GM18517 (cell line): ENCODE data around the gene PBX2.

Experiments used
- ATAC-seq: cut with Tn5 transposase; IDR thresholded peaks from one replicate; pipeline ENCODE4 v1.9.1; 2021; ENCODE audit warnings: mild to moderate bottlenecking, moderate library complexity; ENCODE audit not compliant: unreplicated experiment

PBX2 gene

DNA sequence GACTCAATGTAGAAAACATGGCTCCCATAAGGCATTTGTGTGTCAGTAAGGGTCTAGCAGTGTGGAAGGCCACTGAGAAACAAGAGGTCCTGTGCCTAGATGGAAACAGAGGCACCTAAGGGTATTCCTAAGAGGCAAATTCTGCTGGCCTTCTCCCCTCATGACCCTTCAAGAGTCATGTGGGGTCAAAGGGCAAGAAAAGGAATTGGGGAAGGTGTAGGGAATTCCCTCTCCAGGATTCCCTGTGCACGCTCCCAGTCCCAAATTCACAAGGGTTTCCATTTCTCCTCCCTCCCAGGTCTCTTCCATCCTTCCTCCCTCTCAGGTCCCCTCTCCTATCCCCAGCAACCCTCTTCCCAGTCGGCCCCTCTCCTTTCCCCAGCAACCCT lies 14.7 kb downstream of the PBX2 start:
- ATAC-seq: no peak

DNA sequence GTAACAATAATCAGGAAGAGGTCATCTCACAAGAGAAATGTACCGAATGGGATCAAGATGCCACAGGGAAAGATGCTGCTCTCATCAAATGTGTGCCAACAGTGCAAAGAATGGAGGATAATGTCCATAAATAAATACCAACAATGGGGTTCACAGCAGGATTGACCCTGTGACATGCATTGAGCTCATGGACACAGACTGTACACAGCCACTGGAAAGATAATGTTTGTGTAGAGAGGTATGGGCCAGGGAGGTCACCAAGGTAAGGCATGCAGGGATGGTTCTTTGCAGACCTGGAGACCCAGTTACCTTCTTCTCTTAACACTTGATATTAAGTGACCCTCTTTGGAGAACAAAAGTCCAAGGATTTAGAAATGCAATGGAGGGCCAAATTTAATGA lies 15.6 kb downstream of the PBX2 start:
- no peak for ATAC-seq

DNA sequence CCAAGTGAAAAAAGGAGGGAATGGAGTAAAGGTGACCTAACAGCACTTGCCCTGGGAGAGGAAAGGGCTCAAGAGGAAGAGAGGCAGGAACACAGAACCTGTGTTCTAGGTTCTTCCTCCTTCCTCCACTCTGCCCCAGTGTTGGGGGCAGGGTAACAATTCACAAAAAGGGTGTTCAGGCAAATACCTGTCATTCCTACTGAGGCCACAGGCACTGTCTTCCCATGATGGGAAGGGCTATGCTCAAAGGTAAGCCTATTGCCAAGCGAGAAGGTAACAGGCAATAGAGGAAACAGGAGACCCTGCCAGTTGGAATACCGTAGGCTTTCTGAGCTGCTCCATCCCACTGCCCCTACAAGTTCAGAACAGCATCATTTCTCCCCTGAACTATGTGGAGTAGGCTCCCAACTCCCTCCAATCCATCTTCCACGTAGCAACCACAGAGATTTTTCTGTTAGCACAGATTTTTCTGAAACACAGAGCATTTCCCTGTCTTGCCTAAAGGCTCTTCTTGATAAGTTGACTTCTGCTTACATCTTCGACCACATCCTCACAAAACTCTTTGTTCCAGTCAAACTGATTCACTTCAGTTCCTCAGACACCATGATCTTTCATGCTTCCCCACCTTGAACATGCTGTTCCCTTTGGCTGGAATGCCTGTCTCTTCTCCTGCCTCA lies 16.8 kb downstream of the PBX2 start:
- ATAC-seq: no peak

DNA sequence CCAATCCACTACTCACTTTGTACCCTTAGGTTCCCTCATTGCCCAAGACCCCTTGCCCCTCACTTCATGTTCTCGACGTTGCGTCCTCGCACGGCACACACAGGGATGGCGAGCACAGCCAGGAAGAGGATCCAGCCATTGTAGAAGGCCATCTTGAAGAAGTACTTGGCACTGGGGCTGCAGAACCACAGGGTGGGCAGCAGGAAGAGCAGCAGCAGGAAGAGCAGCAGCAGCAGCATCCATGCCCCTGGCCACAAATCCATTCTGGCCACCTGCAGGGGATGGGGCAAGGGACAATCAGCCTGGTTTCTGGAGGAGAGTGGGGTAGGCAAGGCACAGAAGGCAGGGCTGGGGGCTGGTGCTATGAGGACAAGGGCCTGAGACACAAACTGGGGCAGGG lies 18.8 kb downstream of the PBX2 start:
- no peak for ATAC-seq

DNA sequence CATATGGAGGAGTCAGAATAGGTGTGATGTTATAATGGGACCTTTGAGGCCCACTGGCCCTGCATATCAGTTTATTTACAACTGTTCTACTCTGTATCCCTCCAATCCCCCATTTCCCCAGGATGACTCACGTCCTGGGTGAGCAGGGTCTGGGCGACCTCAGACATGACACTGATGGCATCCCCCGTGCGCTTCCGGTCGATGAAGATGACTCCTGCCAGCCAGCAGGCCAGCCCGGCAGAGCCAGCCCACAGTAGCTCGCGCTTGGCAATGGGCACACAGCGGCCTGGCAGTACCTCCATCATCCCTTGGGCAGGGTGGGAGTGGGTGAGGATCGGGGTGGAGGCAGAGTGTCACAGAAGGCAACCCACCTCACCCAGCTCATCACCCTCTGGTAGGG lies 19.7 kb downstream of the PBX2 start:
- ATAC-seq: no peak

DNA sequence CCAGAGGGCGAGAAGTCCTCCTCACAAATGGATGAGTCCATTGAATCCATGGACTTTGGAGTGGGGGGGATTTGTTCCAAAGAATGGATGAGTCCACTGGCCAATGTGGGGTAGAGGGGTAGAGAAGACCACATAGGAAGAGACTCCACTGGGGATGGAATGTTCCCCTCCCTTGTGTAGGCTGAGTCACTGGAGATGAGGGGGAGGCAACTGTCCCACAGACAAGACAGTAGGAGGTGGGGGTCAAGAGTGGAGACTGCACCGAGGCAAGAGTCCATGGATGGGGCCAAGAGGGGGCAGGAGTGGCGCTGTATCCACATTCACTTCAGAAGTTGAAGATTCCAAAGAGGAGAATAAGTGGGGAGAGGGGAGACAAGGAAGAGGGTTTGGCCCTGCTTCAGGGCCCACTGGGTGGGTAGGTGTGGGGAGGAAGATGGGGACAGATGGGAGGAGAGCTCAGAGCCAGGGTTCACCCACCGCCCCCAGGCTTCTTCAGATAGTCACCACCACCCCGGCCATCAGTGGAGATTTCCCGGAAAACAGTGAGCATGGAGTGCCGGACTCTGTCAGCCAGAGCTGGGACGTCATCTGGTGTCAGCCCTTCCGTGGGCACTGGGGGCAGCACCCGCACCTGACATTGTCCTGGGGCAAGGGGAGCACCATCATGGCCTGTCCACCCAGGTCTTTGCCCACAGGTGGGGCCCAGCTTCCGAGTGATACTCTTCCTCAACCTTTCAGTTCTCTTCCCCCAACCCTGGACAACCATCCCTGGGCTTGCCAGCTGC lies 21.0 kb downstream of the PBX2 start:
- ATAC-seq: no peak

DNA sequence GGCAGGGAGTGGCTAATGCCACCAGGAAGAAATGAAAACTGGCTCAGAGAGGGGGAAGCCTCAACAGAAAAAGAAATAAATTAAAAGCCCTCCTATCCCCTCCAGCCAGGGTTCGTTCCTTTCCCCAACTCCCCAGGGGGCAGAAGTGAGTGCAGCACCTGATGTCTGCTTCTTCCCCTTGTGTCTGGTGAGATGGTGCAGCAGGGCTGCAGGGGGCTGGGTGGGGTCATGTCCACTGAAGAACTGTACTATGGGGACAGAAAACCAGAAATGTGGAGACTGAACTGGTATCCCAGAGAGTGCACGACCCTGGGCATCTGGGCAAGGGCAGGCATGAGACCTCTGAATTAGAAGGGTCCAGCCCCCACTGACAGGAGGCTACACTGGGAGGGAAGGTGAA lies 21.7 kb downstream of the PBX2 start:
- no peak for ATAC-seq

DNA sequence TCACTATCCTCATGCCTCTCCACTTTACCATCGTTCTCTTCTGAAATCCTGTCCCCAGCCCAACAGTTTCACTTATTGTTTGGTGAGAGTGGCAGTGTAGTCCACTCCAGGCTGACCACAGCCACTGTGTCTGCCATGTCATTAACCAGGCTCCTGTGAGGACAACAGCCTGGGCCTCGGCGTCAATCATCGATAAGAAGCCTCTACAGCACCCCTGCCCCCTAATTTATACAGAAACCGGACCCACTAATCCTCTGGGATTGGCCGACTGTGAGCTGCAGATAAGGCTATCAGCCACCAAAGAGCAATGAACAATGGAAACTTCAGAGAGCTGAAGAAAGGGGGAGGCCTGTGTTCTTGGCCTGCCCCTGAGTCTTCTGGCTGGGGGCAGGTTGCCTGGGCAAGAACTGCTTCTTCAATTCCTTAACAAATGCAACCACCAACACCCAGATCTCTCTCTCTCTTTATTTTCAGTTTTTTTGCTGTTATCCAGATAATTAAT lies 22.2 kb downstream of the PBX2 start:
- ATAC-seq: no peak

DNA sequence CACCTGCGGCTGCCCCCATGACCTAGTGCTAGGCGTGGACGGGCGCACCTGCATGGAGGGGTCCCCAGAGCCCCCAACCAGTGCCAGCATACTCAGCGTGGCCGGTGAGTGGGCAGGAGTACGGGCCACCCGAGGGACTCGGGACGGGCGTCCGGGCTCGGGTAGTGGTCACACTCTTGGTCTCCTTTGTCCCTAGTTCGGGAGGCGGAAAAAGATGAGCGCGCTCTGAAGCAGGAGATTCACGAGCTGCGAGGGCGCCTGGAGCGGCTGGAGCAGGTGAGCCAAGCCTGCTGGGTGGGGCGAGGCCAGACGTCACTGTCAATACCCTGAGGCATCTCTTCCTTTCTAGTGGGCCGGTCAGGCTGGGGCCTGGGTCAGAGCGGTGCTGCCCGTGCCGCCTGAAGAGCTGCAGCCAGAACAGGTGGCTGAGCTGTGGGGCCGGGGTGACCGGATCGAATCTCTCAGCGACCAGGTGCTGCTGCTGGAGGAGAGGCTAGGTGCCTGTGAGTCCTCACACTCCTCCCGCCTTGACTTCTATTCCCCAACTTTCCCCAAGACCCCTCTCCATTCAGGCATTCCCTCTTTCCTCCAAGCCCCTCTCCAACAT lies 22.7 kb downstream of the PBX2 start:
- ATAC-seq: no peak

DNA sequence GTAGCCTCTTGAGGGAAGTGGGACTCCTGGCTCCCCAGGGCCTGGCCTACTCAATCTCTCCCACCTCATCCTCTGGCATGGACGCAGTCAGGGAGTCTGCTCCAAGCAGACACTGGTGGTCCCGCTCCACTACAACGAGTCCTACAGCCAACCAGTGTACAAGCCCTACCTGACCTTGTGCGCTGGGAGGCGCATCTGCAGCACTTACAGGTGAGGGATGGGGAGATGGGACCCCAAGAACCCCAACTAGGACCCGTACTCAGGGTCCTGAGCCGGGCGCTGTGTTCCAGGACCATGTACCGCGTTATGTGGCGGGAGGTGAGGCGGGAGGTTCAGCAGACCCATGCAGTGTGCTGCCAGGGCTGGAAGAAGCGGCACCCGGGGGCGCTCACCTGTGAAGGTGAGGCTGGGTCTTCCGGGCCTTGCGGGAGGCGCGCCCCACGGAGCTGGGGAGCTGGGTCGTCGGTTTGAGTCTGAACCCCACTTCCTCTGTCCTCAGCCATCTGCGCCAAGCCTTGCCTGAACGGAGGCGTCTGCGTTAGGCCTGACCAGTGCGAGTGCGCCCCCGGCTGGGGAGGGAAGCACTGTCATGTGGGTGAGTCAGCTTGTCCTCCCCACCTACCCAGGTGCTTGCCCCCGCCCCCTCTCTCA lies 23.5 kb downstream of the PBX2 start:
- no peak for ATAC-seq

DNA sequence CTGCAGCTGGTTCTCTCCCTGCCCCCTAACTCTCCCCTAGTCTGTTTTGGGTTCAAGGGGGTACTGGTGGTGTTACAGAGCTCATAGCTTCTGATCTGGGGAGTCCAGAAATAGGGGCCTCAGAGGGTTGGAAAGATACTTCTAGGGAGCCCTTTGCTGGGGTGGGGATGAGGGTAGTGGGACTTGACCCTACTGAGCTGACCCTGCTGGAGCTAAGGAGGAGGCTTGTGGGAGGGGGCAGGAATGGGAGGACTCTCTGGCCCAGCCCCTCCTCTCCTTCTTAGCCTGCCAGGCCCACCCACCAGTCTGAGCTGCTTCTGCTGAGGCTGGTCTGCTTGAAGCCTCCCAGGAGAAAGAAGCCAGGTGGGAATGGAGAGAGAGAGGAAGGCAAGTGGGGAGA lies 25.7 kb downstream of the PBX2 start, which contains the start of gene EGFL8:
TSS of gene EGFL8 (plus strand) at position 301 of the 400 bp plus-strand sequence. CDS start 1,571 bp downstream, outside the sequence.
- no peak for ATAC-seq

DNA sequence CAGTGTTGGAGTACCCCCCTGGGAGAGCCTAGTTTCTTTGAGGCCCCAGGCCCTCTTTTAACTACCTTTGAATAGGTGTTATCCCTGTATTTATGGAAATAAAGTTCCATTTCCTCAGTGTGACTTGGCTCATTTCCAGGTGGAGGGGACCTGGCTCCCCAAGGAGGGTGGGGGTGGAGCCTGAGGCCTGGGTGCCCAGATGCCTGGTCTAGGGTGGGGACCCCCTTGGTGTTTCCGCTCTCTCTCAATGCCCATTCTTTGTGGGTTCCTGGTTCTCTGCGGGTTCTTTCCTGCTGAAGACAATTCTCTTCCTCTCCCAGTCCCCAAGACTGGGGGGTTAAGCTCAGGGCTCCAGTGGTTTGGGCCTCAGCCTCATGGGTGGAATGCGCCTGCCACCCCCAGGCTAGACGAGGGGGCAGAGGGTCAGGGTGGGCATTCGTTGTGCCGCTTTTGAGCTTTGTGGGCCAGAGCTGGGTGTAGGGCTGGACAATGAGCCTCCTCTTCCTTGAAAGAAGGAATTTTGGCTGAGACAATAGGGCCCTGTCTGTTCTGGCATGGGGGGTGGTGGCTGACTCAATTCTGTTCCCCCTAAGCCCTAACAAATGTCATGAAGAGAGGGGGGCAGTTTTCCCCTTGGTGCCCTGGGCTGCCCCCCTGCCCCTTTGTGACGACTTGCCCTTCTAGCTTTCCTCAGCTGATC lies 26.3 kb downstream of the PBX2 start:
- ATAC-seq: no peak

DNA sequence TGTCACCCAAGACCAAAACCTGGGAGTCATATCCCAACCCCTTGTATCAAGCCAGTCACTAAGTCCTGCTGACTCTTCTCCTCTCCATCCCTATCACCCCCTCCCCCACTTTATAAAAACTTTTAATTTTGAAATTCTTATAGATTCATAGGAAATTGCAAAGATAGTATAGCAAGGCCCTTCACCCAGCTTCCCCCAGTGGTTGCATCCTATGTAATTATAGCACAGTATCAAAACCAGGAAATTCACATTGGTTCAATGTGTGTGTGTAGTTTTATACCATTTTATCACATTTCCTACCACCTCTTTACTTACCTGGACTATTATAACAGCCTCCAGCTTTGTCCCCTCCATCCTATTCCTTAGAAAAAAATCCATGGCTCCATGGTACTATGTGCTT lies 31.9 kb downstream of the PBX2 start:
- no peak for ATAC-seq

DNA sequence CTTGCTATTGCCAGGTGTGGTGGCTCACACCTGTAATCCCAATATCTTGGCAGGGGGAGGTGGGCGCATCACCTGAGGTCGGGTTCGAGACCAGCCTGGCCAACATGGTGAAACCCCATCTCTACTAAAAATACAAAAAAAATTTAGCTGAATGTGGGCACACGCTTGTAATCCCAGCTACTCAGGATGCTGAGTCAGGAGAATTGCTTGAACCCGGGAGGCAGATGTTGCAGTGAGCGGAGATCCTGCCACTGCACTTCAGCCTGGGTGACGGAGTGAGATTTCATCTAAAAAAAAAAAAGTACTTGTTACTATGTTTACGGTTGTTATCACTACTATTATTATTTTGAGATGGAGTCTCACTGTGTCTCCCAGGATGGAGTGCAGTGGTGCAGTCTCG lies 33.1 kb downstream of the PBX2 start:
- no peak for ATAC-seq

DNA sequence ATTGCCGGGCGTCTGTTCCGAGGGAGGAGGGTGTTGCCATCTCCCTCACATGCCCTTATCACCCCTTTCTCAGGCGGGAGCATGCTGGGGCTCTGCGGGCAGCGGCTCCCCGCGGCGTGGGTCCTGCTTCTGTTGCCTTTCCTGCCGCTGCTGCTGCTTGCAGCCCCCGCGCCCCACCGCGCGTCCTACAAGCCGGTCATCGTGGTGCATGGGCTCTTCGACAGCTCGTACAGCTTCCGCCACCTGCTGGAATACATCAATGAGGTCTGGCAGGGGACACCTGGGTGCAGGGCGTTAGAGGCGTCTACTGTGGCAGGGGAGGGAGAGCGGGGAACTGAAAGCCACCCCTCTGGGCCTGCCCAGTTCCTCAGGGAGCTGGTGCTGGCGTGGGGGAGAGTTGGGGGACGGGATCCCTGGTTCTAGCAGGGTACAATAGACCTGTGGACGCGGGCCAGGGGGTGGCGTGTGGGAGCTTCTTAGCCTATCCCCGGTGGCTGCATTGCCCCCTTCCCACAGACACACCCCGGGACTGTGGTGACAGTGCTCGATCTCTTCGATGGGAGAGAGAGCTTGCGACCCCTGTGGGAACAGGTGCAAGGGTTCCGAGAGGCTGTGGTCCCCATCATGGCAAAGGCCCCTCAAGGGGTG lies 35.4 kb downstream of the PBX2 start:
- ATAC-seq: no peak

DNA sequence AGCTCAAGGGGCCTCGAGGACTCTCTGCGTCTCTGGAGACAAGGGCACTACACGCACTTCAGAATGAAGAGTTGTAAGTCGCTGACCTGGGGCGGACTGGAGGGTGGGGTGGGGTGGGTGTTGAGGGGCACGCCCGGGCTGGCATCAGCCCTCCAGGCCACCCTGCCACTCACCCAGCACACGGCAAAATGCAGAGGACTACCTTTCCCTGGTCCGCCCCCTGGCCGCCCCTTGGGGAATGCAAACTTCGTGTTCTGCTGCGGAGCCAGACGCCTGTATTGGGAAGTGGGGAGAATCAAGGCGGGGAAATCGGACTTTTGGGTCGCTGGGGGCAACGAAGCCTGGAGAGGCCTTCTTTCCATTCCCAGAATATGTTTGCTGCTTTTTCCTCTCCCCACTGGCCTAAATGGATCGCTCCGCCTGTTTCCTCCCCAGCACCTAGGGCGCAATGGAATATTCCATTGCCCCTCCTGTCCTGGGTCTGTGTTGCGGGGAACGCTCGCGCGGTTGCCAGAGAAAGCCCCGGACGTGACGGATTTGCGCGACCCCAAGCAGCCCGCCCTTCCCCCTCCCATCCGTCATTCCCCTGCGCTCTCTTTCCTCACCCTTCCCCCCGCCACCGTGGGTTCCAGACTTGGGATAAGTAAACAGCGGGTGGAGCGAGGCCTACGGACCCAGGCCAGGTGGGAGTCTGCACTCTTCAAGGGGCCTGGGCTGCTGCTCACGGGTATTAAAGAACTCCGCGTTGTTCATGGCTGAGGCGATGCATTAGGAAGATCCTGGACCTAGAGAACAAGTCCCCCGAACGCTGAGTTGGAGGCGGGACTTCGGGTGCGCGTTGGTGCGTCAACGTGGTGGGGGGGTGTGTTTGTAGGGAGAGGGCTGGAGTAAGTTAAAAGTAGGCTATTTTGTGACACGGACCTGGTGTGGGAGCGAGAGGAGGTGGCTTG lies 36.2 kb downstream of the PBX2 start, which contains the start of gene PPT2:
TSS of gene PPT2 (plus strand) at position 578 of the 950 bp plus-strand sequence. CDS start 454 bp downstream, outside the sequence.
- no peak for ATAC-seq

DNA sequence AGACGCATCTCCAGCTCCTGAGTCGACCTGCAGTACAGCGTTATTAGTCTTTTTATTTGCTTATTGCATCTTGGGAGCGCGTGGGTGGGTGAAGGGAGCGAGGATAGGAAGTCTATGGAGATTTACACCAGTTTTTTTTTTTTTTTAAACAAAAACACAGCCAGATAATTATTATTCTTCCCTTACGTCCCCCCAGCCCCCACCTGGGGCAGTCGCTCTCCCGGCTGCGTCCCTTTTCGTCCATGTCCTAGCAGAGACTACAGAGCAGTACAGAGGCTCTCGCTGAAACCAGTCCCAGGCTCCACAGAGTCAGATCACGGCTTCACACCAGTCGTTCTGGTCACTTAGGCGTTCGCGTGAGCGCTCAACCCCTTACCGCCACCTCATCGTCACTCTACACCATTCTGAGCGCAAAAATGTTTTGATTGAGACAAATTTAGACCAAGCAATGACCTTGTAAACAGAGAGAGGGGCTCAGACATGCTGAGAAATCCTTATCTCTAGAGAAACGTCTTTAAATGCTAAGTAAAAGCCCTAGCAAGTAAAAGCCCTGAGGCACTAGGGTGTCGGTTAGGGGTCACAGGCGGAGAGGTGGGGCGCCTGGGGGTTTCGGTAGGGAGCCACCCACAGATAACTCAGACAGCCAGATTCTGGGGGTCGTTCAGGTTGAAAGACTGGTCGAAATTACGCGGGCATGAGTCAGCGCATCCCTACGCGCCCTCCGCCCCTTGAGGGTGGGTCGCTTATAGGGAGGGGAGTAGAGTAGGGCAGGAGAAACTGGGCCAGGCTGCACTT lies 37.0 kb downstream of the PBX2 start:
- no peak for ATAC-seq
